T-helper 9 cell (primary cell): ENCODE measurements around the gene ZFAND6.
A peak's percentile ranks its signal among the peaks of the same experiment; 100 is the strongest.

Source experiments
- DNase-seq: peaks from one replicate; pipeline ENCODE4 v3.0.0-alpha.2; 2020

Gene ZFAND6

DNA sequence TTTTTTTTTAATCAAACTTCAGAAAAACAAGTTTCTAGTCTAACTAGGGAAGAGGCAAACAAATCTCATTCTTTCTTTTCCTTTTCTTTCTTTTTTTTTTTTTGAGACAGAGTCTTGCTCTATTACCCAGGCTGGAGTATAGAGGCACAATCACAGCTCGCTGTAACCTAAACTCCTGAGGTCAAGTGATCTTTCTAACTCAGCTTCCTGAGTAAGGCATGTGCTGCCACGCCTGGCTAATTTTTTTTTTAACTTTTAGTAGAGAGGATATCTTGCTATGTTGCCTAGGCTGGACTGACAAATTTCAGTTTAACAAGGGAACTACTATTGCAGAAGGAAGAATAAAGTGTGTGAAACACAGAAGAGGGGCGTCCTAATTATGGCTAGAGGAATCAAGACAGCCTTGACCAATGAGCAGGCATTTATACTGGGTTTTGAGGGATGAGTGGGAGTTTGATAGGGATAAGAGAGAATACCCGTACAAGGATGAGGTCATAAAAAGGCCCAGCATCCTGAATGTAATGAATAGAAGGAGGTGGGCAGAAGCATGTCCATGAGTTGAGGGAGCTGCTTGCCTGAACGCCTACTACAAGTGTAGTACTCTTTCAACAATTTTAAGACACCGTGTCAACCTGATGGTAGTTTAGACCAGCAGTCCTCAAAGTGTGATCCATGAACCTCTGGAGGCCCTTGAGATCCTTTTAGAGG lies 6.7 kb upstream of the ZFAND6 start:
- DNase-seq: no peak

GRCh38 chr15:80055933-80056332 lies 3.5 kb upstream of the ZFAND6 start:
- no peak for DNase-seq

GRCh38 chr15:80058044-80058443 lies 1.4 kb upstream of the ZFAND6 start:
- DNase-seq: no peak

GRCh38 chr15:80059786-80060355 lies 395 bp downstream of the ZFAND6 start:
- peak; percentile 42 for DNase-seq

DNA sequence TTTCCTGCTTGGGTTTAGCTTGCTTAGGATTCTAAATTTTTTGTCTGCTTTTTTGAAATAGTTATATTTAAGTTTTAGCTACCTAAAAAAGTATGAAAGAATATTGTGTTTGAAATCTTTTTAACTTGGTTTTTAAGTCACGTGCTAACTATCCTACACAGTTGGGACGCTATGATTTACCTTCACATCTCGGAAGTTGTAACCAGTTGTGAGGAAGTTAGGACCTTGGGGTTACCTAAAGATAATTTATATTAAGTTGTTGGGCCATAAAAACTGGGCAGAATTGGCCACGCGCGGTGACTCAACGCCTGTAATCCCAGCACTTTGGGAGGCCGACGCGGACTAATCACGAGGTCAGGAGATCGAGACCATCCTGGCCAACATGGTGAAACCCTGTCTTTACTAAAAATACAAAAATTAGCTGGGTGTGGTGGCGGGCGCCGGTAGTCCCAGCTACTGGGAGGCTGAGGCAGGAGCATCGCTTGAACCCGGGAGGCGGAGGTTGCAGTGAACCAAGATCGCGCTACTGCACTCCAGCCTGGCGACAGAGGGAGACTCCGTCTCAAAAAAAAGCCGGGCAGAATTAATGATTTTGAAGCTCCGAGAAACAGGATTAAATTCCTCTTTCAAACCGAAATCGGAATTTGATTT lies 1.0 kb downstream of the ZFAND6 start:
- DNase-seq: no peak

- DNase-seq: no peak
Measured at GRCh38 chr15:80061582-80061981, 2.1 kb downstream of the ZFAND6 start.

DNA sequence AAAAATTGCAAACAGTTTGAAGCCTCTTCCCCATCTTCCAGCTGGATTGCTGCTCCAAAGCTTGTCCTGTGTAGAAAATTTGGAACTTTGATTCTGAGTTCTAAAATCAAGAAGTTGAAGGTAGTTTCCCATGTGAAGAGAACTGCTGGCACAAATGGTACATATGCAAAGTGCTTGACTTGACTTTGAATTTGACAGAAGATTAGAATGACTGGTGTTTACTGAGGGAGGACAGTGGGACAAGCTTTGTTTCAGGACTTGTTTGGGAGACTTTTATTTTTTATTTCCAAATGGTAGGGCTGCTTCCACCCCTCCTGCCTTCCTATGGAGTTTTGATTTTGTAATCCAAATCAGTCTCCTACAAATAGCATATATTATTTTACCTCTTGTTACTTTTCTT lies 7.4 kb downstream of the ZFAND6 start:
- DNase-seq: no peak

GRCh38 chr15:80068578-80068977 lies 9.1 kb downstream of the ZFAND6 start:
- no peak for DNase-seq

GRCh38 chr15:80070840-80071239 lies 11.4 kb downstream of the ZFAND6 start:
- no peak for DNase-seq

DNA sequence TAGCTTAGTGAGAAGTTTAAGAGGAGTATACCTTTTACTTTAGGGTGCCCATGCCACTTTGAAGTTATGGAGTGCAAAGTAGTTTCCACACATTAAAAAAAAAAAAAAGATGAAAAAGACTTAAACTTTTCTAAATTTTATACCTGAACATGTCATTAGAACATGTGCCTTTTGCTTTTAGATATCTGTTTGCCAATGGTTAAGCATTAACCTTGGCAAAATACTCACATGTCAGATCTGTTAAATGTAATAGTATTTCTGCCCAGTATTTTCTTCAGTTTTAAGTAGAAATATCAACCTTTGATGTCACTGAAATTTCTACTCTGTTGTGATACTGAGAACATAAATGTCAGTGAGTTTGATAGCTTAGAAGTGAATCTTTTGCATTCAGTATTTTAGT lies 12.2 kb downstream of the ZFAND6 start:
- DNase-seq: no peak

DNA sequence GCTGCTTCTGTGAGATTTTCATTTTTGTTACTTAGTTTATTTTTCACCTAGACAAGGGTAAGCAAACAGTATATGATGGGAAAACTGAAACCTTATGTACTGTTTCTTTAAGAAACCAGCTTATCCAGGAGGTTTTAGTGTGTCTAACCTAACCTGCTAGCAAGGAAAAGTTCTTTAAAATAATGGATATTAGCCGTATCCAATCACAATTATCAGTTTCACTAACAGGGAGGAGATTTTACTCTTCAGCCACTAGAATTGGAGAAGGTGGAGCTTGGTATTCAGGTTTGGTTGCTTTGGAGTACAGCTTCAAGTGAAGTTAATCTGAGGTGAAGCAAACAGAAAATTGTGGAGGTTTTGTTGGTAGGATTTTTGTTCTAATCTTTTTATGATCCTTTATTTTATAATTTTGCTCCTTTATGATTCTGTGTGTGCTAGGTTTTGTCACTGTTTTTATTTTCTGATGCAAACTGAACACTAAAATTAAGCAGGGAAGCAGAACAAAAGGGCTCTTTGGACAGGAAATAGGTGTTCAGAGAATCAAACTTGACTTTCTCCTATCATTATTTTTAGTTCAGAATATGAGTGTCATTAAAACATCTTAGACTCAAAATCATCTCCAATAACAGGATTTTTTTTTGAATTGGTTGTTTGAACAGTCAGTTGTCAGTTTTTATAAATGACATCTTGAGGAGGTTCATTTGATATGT lies 13.0 kb downstream of the ZFAND6 start:
- no peak for DNase-seq

DNA sequence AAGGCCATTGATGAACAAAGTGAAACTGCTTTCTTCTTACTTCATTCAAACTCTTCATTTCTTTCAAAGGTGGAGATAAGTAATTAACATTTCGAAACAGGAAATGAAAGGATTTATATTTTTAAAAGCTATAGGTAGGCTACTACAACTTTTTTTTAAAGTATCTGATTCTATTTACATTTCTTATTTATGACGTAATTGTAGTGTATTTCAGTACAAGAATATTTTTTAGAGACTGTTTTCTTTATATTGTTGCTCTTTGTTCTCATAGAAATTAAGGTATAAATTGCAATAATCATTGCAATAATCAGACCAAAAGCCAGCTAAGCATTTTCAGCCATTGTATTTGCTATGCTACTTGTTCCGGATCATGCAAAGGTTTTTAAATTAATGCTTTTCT lies 13.7 kb downstream of the ZFAND6 start:
- DNase-seq: no peak

GRCh38 chr15:80076321-80077318 lies 17.1 kb downstream of the ZFAND6 start:
- DNase-seq: no peak

DNA sequence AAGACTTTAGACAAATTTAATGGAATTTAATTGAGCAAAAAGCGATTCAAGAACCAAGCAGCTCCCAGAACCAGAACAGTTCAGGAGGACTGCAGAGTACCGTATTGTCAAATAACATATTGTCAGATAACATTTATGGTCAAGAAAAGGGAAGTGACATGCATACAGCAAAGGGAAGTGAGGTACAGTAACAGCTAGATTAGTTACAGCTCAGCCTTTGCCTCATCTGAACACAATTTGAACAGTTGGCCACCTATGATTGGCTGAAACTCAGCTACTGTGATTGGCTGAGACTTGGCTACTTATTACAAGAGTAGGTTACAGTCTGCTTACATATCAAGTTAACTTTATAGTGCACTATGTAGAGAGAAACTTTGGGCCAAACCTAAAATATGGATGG lies 21.9 kb downstream of the ZFAND6 start:
- no peak for DNase-seq

DNA sequence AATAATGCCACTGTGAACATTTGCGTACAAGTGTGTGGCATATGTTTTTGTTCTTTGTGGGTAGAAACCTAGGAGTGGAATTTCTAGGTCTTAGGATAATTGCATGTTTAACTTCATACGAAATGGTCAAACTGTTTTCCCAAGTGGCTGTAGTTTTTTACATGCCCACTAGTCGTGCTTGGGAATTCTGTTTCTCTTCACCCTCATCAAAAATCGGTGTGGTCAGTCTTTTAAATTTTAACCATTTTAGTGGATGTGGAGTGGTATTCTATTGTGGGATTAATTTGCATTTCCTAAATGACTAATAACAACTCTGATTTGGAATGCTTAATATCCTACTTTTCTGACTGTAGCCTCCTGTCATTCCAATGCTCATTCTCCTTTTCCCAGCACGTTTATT lies 27.6 kb downstream of the ZFAND6 start:
- no peak for DNase-seq

GRCh38 chr15:80090041-80090440 lies 30.6 kb downstream of the ZFAND6 start:
- no peak for DNase-seq

DNA sequence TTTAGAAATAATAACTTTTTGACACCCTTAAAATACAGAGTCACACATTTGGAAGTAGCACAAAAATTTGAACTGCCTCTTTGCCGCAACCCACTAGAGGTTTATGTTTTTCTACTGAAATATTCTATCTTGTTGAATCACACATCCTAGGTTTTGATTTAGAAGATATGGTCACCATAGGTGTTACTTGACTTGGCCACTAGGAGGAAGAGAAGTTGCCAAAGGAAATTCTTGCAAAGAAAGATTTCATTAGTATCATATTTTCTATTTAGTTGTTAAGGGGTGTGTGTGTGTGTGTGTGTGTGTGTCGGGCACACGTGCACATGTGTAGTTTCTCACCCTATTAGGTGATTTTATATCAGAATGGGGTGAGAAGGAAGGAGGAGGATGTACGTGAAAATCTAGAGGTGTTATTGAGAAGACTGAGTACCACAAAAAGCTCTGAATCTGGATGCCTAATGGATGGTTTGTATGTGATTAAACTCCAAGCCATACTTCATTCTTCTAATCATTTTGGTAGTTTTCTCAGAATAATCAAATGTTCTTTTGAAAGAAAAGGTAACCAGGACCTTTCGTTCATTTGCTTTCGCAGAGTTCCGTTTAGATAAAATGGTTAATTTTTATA lies 31.5 kb downstream of the ZFAND6 start:
- no peak for DNase-seq

- no peak for DNase-seq
Measured at GRCh38 chr15:80093854-80094418, 34.5 kb downstream of the ZFAND6 start.

DNA sequence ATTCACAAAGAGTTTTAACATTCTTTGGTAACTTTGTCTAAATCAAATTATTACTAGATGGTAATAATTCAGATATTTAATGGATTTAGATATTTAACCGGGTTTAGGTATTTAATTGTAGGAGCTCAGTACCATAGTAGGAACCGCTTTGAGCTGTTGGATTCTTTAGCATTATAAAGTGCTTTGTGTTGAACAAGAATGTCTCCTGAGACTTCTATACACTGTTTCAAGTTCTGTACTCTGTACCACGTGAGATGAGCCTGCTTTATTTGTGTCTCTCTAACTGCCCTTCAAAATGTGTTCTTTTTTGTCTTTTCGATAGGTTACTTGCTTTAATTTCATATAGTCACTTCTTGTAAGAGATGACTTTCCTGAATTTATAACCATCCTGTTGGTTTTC lies 36.0 kb downstream of the ZFAND6 start:
- DNase-seq: no peak

DNA sequence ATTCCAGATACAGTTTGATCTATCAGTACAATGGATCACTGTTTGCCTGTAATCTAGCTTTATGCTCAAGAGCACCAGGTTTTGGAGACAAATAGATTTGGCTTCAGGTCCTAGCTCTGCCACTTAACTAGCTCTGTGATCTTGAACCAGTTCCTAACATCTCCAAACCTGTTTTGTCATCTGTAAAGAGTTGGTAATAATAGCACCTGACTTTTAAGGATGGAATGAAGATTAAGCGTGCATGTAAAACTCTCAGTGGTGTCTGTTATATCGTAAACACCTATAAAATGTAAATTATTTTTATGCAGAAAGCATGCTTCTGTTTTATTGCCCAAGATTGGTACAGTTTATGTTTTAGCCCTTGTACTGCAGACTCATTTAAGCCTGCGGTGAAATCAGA lies 36.5 kb downstream of the ZFAND6 start:
- DNase-seq: no peak

DNA sequence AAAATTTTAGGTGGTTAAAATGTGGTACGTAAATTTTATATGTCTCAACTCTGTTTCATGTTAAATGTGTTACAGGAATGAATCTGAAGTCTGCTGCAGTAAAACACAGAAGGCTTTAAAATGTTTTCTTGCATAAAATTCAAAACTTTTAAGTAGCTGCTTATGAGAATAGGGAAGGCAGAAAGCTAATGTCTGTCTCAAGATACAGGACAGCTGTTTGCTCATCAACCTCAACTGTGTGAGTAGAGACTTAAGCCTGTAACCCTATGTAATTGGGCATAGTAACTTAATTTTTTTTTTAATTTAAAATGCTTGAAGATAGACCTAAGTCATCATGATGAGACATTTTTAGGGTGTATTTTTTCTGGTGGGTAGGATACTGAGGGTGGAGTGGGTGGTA lies 38.9 kb downstream of the ZFAND6 start:
- DNase-seq: no peak

DNA sequence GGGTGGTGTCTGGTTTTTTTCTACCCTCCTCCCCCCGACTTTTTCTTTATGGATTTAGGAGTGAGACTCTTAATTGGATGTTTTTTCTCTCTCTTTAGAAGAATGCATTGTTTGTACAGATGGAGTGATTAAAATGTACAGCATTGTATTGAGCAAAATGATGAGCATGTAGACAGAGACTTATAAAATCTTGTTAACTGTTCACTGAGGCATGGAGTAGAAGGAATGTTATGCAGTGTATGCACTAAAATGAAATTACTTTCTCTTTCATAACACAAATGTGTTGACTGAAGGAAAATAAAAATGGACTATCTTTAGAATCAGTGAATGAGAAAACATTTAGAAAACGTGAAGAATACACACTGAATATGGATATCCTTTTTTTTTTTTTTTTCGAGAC lies 39.8 kb downstream of the ZFAND6 start:
- no peak for DNase-seq
